HepG2 (cell line): ENCODE measurements around the gene PHB1. TPM values are rescaled to one million over a fixed set of nuclear protein-coding genes. Genes with fewer than 3 reads are reported as not detected.
"Not testable (repeated sequence)": the region's sequence is repeated elsewhere in the genome, so short reads cannot be mapped to it uniquely, and the experiment has no call there.

Source experiments
- ARID5B ChIP-seq: IDR thresholded peaks from 2 replicates; pipeline ENCODE4 v1.4.0; 2020; ENCODE audit warnings: mild to moderate bottlenecking, missing genetic modification reagents
- ARNTL ChIP-seq: sonication (generic); formaldehyde crosslinking; IDR thresholded peaks from 2 replicates; pipeline ENCODE4 v1.4.0; 2020; ENCODE audit warnings: mild to moderate bottlenecking, missing genetic modification reagents
- DMAP1 ChIP-seq: IDR thresholded peaks from 2 replicates; pipeline ENCODE4 v1.6.1; 2016
- DPF2 ChIP-seq: sonication (generic); formaldehyde crosslinking; IDR thresholded peaks from 2 replicates; pipeline ENCODE4 v1.4.0; 2020; ENCODE audit warnings: mild to moderate bottlenecking, low read depth, missing genetic modification reagents, borderline replicate concordance
- EP300 ChIP-seq, 3 experiments: sonication (generic) in 1 of 3; formaldehyde crosslinking in 1 of 3; IDR thresholded peaks; 2 replicates each; pipeline versions ENCODE4 v1.5.1 to v1.6.1; 2011 to 2020; ENCODE audit warnings: low read depth in 2 of 3, low read length in 2 of 3, borderline replicate concordance in 1 of 3, improper control_type of control experiment in 1 of 3, mild to moderate bottlenecking in 1 of 3, missing genetic modification reagents in 1 of 3, moderate library complexity in 1 of 3
- ETV5 ChIP-seq: IDR thresholded peaks from 2 replicates; pipeline ENCODE4 v1.6.1; 2018; ENCODE audit warnings: missing biosample characterization, missing genetic modification reagents, inconsistent platforms, borderline replicate concordance
- FOSL2 ChIP-seq: sonication (generic); formaldehyde crosslinking; IDR thresholded peaks from 2 replicates; pipeline ENCODE4 v1.4.0; 2020; ENCODE audit warnings: missing genetic modification reagents
- GATAD1 ChIP-seq: IDR thresholded peaks from 2 replicates; pipeline ENCODE4 v1.6.1; 2016; ENCODE audit warnings: missing genetic modification reagents, missing compliant biosample characterization
- GATAD2A ChIP-seq: IDR thresholded peaks from 2 replicates; pipeline ENCODE4 v1.6.1; 2016
- HHEX ChIP-seq: IDR thresholded peaks from 2 replicates; pipeline ENCODE4 v1.6.1; 2016; ENCODE audit warnings: control low read depth
- IRF2 ChIP-seq: IDR thresholded peaks from 2 replicates; pipeline ENCODE4 v1.6.1; 2018; ENCODE audit warnings: missing genetic modification reagents, missing compliant biosample characterization
- KLF16 ChIP-seq, 2 experiments: sonication (generic) in 1 of 2; formaldehyde crosslinking in 1 of 2; IDR thresholded peaks; 2 replicates each; pipeline versions ENCODE4 v1.6.1 to v1.8.0; 2016 to 2023; ENCODE audit warnings: missing genetic modification reagents in 2 of 2, missing compliant biosample characterization in 1 of 2
- NCOA2 ChIP-seq: sonication (generic); formaldehyde crosslinking; IDR thresholded peaks from 2 replicates; pipeline ENCODE4 v1.8.0; 2022; ENCODE audit warnings: inconsistent platforms
- PITX1 ChIP-seq: sonication (generic); formaldehyde crosslinking; IDR thresholded peaks from 2 replicates; pipeline ENCODE4 v1.5.1; 2020; ENCODE audit warnings: mild to moderate bottlenecking, missing genetic modification reagents
- POGZ ChIP-seq: sonication (generic); formaldehyde crosslinking; IDR thresholded peaks from 2 replicates; pipeline ENCODE4 v1.4.0; 2020; ENCODE audit warnings: mild to moderate bottlenecking, missing genetic modification reagents
- RXRB ChIP-seq: IDR thresholded peaks from 2 replicates; pipeline ENCODE4 v1.6.1; 2016; ENCODE audit warnings: borderline replicate concordance, missing genetic modification reagents, missing compliant biosample characterization
- THAP11 ChIP-seq: IDR thresholded peaks from 2 replicates; pipeline ENCODE4 v1.6.1; 2016; ENCODE audit warnings: missing biosample characterization, missing genetic modification reagents
- ZNF350 ChIP-seq: sonication (generic); formaldehyde crosslinking; IDR thresholded peaks from 2 replicates; pipeline ENCODE4 v1.4.0; 2020; ENCODE audit warnings: mild to moderate bottlenecking, low read depth, missing genetic modification reagents, borderline replicate concordance
- ZNF512 ChIP-seq: sonication (generic); formaldehyde crosslinking; IDR thresholded peaks from 2 replicates; pipeline ENCODE4 v1.4.0; 2020; ENCODE audit warnings: mild to moderate bottlenecking, missing genetic modification reagents
- polyA plus RNA-seq, 8 experiments: library from polyadenylated mRNA; depleted of rRNA in 3 of 8; stranded (reverse) in 7 of 8; unstranded in 1 of 8; fragments of >200 nt; fragmentation: Illumina TruSeq in 4 of 8; extraction: Trizol in 4 of 8; gene quantifications; 2 replicates each; pipeline versions ENCODE4 v1.2.1 to v1.2.3, GENCODE V29; 2011 to 2016; ENCODE audit warnings: low read depth in 4 of 8, missing spikeins in 1 of 8, mixed read lengths in 1 of 8; ENCODE audit not compliant: insufficient read depth in 1 of 8
- total RNA-seq, 5 experiments: library from RNA; depleted of rRNA; stranded (reverse); fragments of >200 nt; fragmentation: Illumina TruSeq; extraction: Trizol; gene quantifications; 2 replicates each; pipeline ENCODE4 v1.2.3, GENCODE V29; 2016; ENCODE audit warnings: low read depth in 1 of 5
- TF ChIP-seq, protein P1 (sequence below): IDR thresholded peaks from 2 replicates; pipeline ENCODE4 v1.6.1; 2016
- TF ChIP-seq, protein P2 (sequence below): sonication (generic); formaldehyde crosslinking; IDR thresholded peaks from 2 replicates; pipeline ENCODE4 v1.4.0; 2020; ENCODE audit warnings: missing genetic modification reagents, mild to moderate bottlenecking, borderline replicate concordance

Gene PHB1
- total and polyA plus RNA-seq, 2 of the 13 experiments (the other 11 are each of a cell fraction or from before 2014, with no cell fraction given) = 515 to 688 TPM

- TF ChIP-seq, protein P1, sequence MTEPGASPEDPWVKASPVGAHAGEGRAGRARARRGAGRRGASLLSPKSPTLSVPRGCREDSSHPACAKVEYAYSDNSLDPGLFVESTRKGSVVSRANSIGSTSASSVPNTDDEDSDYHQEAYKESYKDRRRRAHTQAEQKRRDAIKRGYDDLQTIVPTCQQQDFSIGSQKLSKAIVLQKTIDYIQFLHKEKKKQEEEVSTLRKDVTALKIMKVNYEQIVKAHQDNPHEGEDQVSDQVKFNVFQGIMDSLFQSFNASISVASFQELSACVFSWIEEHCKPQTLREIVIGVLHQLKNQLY = peak; percentile 98
- peak; percentile 22; the same call in 1 of the 2 replicates for TF ChIP-seq POGZ (CRISPR knock-in tag)
- TF ChIP-seq ARNTL = 0 out of 2 replicates have a peak, but pooled peaks have one; percentile 69
- TF ChIP-seq EP300 (IDR thresholded peaks at IDR 0.05; ENCODE audit: low read depth in 2 of 2, low read length in 2 of 2) = peak in 1 of 2 experiments; percentile 41; a peak in 1 of 4 replicates
- not testable (repeated sequence) for TF ChIP-seq EP300 (CRISPR knock-in tag; IDR thresholded peaks at IDR 0.05; ENCODE audit: borderline replicate concordance)
- 0 out of 2 replicates have a peak, but pooled peaks have one; percentile 38 for TF ChIP-seq HHEX (CRISPR knock-in tag)
- TF ChIP-seq DMAP1 (CRISPR knock-in tag) = peak; percentile 46; the same call in 1 of the 2 replicates
- 0 out of 2 replicates have a peak, but pooled peaks have one; percentile 29 for TF ChIP-seq DPF2 (CRISPR knock-in tag)
- TF ChIP-seq ZNF512 = 0 out of 2 replicates have a peak, but pooled peaks have one; percentile 35
- peak; percentile 86 for TF ChIP-seq ETV5 (CRISPR knock-in tag)
- TF ChIP-seq ARID5B (CRISPR knock-in tag) = peak; percentile 91
- TF ChIP-seq RXRB (CRISPR knock-in tag) = peak; percentile 82
- peak; percentile 90 for TF ChIP-seq GATAD2A (CRISPR knock-in tag)
- TF ChIP-seq IRF2 (CRISPR knock-in tag) = peak; percentile 69; the same call in 1 of the 2 replicates
- peak; percentile 87 for TF ChIP-seq THAP11 (CRISPR knock-in tag)
- TF ChIP-seq GATAD1 (CRISPR knock-in tag) = peak; percentile 48
- peak; percentile 56 for TF ChIP-seq FOSL2 (CRISPR knock-in tag)
- TF ChIP-seq ZNF350 (CRISPR knock-in tag) = peak; percentile 39; the same call in 1 of the 2 replicates
- TF ChIP-seq KLF16 (CRISPR knock-in tag; IDR thresholded peaks at IDR 0.05) = 0 out of 4 replicates have a peak, but pooled peaks of 1 of the 2 experiments have one; percentile 37
- peak; percentile 57; the same call in 1 of the 2 replicates for TF ChIP-seq NCOA2 (CRISPR knock-in tag)
- peak; percentile 93; the same call in 1 of the 2 replicates for TF ChIP-seq PITX1 (CRISPR knock-in tag)
- TF ChIP-seq, protein P2, sequence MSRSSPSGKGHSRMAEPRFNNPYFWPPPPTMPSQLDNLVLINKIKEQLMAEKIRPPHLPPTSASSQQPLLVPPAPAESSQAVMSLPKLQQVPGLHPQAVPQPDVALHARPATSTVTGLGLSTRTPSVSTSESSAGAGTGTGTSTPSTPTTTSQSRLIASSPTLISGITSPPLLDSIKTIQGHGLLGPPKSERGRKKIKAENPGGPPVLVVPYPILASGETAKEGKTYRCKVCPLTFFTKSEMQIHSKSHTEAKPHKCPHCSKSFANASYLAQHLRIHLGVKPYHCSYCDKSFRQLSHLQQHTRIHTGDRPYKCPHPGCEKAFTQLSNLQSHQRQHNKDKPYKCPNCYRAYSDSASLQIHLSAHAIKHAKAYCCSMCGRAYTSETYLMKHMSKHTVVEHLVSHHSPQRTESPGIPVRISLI = peak; percentile 87
Observed at GRCh38 chr17:49418754-49419740, 4.4 kb upstream of the PHB1 start (continued).
